Type B pancreatic cell (in vitro differentiated cells): ENCODE results near the gene KAZALD1. TPM values are rescaled to one million over a fixed set of nuclear protein-coding genes. Genes with fewer than 3 reads are reported as not detected.

Experiments used
- DNase-seq: peaks from one replicate; pipeline ENCODE4 v3.0.0; 2021; ENCODE audit warnings: mixed read lengths; ENCODE audit not compliant: unreplicated experiment; ENCODE audit errors: extremely low spot score
- H3K27ac Mint-ChIP-seq: 2 replicates; pipeline ENCODE4 v1.8.0; 2021; ENCODE audit warnings: mild to moderate bottlenecking, mixed read lengths
- H3K27me3 Mint-ChIP-seq: 2 replicates; pipeline ENCODE4 v1.8.0; 2021; ENCODE audit warnings: mixed read lengths
- H3K36me3 Mint-ChIP-seq: 2 replicates; pipeline ENCODE4 v1.8.0; 2021; ENCODE audit warnings: mixed read lengths
- H3K4me1 Mint-ChIP-seq: one replicate; pipeline ENCODE4 v1.8.0; 2021; ENCODE audit warnings: mixed read lengths; ENCODE audit not compliant: unreplicated experiment
- H3K4me3 Mint-ChIP-seq: 2 replicates; pipeline ENCODE4 v1.8.0; 2021; ENCODE audit warnings: mild to moderate bottlenecking, mixed read lengths
- H3K9me3 Mint-ChIP-seq: 2 replicates; pipeline ENCODE4 v1.8.0; 2021; ENCODE audit warnings: mixed read lengths
- CTCF ChIP-seq: fragments of 200-600 bp; sonication (generic); conservative IDR thresholded peaks from 2 replicates; pipeline ENCODE4 v1.5.0; 2021; ENCODE audit warnings: antibody characterized with exemption, mild to moderate bottlenecking
- total RNA-seq: library from RNA; stranded (reverse); gene quantifications from 2 replicates; pipeline ENCODE4 v1.2.1, GENCODE V29; 2021; ENCODE audit warnings: low replicate concordance

Gene KAZALD1
- total RNA-seq, 1 donor from 2014 or later = 17.1 TPM

- H3K36me3 Mint-ChIP-seq = no peaks in the 10 kb centered on the region
- no peak for TF ChIP-seq CTCF
- peaks cover 31% of the 10 kb centered on the region for H3K27me3 Mint-ChIP-seq
- DNase-seq = no peak
- H3K4me1 Mint-ChIP-seq = peaks cover 19% of the 10 kb centered on the region
- no peaks in the 10 kb centered on the region for H3K9me3 Mint-ChIP-seq
- peak overlapping the region; percentile 27 for H3K27ac Mint-ChIP-seq
- peak overlapping the region; percentile 51 for H3K4me3 Mint-ChIP-seq
Observed at GRCh38 chr10:101020427-101021075, 41.2 kb upstream of the KAZALD1 start.

DNA sequence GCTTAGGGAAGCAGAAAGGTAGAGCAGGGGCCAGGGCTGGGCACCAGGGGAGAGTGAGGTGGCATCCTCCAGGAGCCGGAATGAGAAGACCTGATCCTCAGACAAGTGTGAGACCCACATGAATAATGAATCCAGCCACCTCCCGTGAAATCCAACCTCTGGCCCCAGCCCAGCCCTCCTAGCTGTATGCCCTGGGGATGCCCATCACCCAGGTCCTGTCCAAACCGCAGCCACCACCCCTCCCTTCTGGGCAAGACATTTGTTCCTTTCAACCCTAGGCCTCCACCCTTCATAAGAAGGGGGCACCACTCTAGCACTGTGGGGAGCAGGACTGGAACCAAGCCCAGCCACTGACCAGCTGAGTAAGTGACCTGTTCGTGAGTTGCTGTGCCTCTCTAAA, 40.5 kb upstream of the KAZALD1 start:
- Mint-ChIP-seq H3K4me3 (no peak overlapping the region), H3K4me1 (peaks cover 16% of the 10 kb centered on the region), H3K27me3 (peaks cover 28% of the 10 kb centered on the region), H3K36me3 (no peaks in the 10 kb centered on the region), H3K9me3 (no peaks in the 10 kb centered on the region), H3K27ac (no peak overlapping the region)
- no peak for TF ChIP-seq CTCF
- DNase-seq = peak; percentile 64

DNA sequence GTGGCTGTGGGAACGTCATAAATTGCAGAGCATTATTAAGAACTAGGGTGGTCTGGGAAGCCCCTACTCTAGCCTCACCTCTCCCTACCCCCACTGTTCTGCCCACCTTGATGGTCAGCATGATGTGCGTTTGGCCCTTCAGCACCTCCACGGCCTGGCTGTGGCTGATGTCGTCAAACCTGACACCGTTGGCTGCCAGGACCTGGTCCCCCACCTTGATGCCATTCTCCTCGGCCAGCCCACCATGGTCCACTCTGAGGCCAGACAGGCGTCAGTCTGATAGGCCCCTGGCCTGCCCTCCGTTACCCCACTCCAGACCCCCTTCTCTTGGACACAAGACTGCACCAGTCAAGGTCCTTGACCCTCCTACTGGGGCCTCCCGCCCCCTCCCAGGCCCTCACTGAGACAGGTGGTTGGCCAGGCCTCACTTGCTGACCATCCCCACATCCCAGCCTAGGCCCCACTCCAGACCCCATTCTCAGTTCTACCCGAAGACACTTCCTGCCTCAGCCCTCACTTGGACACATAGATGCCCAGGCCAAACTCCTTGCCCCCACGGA, 40.0 kb upstream of the KAZALD1 start:
- TF ChIP-seq CTCF = no peak
- Mint-ChIP-seq H3K4me3 (no peak overlapping the region), H3K9me3 (no peaks in the 10 kb centered on the region), H3K27ac (no peak overlapping the region), H3K27me3 (peaks cover 23% of the 10 kb centered on the region), H3K36me3 (no peaks in the 10 kb centered on the region), H3K4me1 (peaks cover 13% of the 10 kb centered on the region)
- no peak for DNase-seq

GRCh38 chr10:101022967-101023705, 38.7 kb upstream of the KAZALD1 start:
- DNase-seq = no peak
- Mint-ChIP-seq H3K36me3 (no peaks in the 10 kb centered on the region), H3K4me1 (peaks cover 24% of the 10 kb centered on the region), H3K9me3 (no peaks in the 10 kb centered on the region), H3K27ac (no peak overlapping the region), H3K4me3 (no peak overlapping the region), H3K27me3 (peaks cover 12% of the 10 kb centered on the region)
- no peak for TF ChIP-seq CTCF

GRCh38 chr10:101027106-101027720, 34.6 kb upstream of the KAZALD1 start:
- no peaks in the 10 kb centered on the region for H3K9me3 Mint-ChIP-seq
- H3K27ac Mint-ChIP-seq = peak overlapping the region; percentile 40
- H3K36me3 Mint-ChIP-seq = no peaks in the 10 kb centered on the region
- peaks cover 24% of the 10 kb centered on the region for H3K4me1 Mint-ChIP-seq
- no peak for TF ChIP-seq CTCF
- H3K27me3 Mint-ChIP-seq = peaks cover 17% of the 10 kb centered on the region
- DNase-seq = no peak
- peak overlapping the region; percentile 47 for H3K4me3 Mint-ChIP-seq
